HepG2 (cell line): ENCODE results near the gene PSMB10. TPM values are rescaled to one million over a fixed set of nuclear protein-coding genes. Genes with fewer than 3 reads are reported as not detected.

Experiments used
- CHD2 ChIP-seq: IDR thresholded peaks from 2 replicates; pipeline ENCODE4 v1.6.1; 2011; ENCODE audit warnings: low read depth, low read length, improper control_type of control experiment
- IKZF4 ChIP-seq: sonication (generic); formaldehyde crosslinking; IDR thresholded peaks from 2 replicates; pipeline ENCODE4 v1.5.1; 2020; ENCODE audit warnings: borderline replicate concordance, mild to moderate bottlenecking, low read depth, missing genetic modification reagents; ENCODE audit errors: not compliant biosample characterization
- MBNL3 ChIP-seq: fragments of 250-450 bp; sonication (Bioruptor Pico); conservative IDR thresholded peaks from 2 replicates; pipeline ENCODE4 v1.8.0; 2022; ENCODE audit warnings: mild to moderate bottlenecking, inconsistent platforms
- MXD3 ChIP-seq: IDR thresholded peaks from 2 replicates; pipeline ENCODE4 v1.6.1; 2016; ENCODE audit warnings: mild to moderate bottlenecking, missing biosample characterization, missing genetic modification reagents
- PHF20 ChIP-seq: sonication (generic); formaldehyde crosslinking; IDR thresholded peaks from 2 replicates; pipeline ENCODE4 v1.5.0; 2020; ENCODE audit warnings: mild to moderate bottlenecking, missing genetic modification reagents
- PPARG ChIP-seq: conservative IDR thresholded peaks from 2 replicates; pipeline ENCODE4 v1.6.1; 2016; ENCODE audit warnings: missing biosample characterization, missing genetic modification reagents
- SALL2 ChIP-seq: sonication (generic); formaldehyde crosslinking; IDR thresholded peaks from 2 replicates; pipeline ENCODE4 v1.8.1; 2023; ENCODE audit warnings: mild to moderate bottlenecking, missing genetic modification reagents, inconsistent platforms
- SMARCE1 ChIP-seq: fragments of 450-650 bp; IDR thresholded peaks from 2 replicates; pipeline ENCODE4 v1.6.1; 2017; ENCODE audit warnings: borderline replicate concordance
- ZBTB21 ChIP-seq: sonication (generic); formaldehyde crosslinking; IDR thresholded peaks from 2 replicates; pipeline ENCODE4 v1.4.0; 2020; ENCODE audit warnings: missing genetic modification reagents
- ZEB1 ChIP-seq: IDR thresholded peaks from 2 replicates; pipeline ENCODE4 v1.6.1; 2012; ENCODE audit warnings: mild to moderate bottlenecking, low read depth, inconsistent platforms; ENCODE audit not compliant: insufficient replicate concordance
- ZFP1 ChIP-seq: IDR thresholded peaks from 2 replicates; pipeline ENCODE4 v1.6.1; 2016
- ZNF33B ChIP-seq: sonication (generic); formaldehyde crosslinking; IDR thresholded peaks from 2 replicates; pipeline ENCODE4 v1.5.1; 2020; ENCODE audit warnings: mild to moderate bottlenecking, missing genetic modification reagents
- ZNF431 ChIP-seq: sonication (generic); formaldehyde crosslinking; IDR thresholded peaks from 2 replicates; pipeline ENCODE4 v1.9.0; 2022; ENCODE audit warnings: missing genetic modification reagents, low read depth, mild to moderate bottlenecking, borderline replicate concordance
- ZNF598 ChIP-seq: sonication (generic); formaldehyde crosslinking; IDR thresholded peaks from 2 replicates; pipeline ENCODE4 v1.5.1; 2020; ENCODE audit warnings: mild to moderate bottlenecking, missing genetic modification reagents, borderline replicate concordance
- ZNF83 ChIP-seq: sonication (generic); formaldehyde crosslinking; IDR thresholded peaks from 2 replicates; pipeline ENCODE4 v1.4.0; 2020; ENCODE audit warnings: missing genetic modification reagents, mild to moderate bottlenecking, borderline replicate concordance
- polyA plus RNA-seq, 8 experiments: library from polyadenylated mRNA; depleted of rRNA in 3 of 8; stranded (reverse) in 7 of 8; unstranded in 1 of 8; fragments of >200 nt; fragmentation: Illumina TruSeq in 4 of 8; extraction: Trizol in 4 of 8; gene quantifications; 2 replicates each; pipeline versions ENCODE4 v1.2.1 to v1.2.3, GENCODE V29; 2011 to 2016; ENCODE audit warnings: low read depth in 4 of 8, missing spikeins in 1 of 8, mixed read lengths in 1 of 8; ENCODE audit not compliant: insufficient read depth in 1 of 8
- total RNA-seq, 5 experiments: library from RNA; depleted of rRNA; stranded (reverse); fragments of >200 nt; fragmentation: Illumina TruSeq; extraction: Trizol; gene quantifications; 2 replicates each; pipeline ENCODE4 v1.2.3, GENCODE V29; 2016; ENCODE audit warnings: low read depth in 1 of 5
- TF ChIP-seq, protein P1 (sequence below): sonication (generic); formaldehyde crosslinking; IDR thresholded peaks from 2 replicates; pipeline ENCODE4 v1.4.0; 2020; ENCODE audit warnings: missing genetic modification reagents, borderline replicate concordance
- TF ChIP-seq, protein P2 (sequence below): sonication (generic); formaldehyde crosslinking; IDR thresholded peaks from 2 replicates; pipeline ENCODE4 v1.4.0; 2020; ENCODE audit warnings: missing genetic modification reagents, borderline replicate concordance
- TF ChIP-seq, protein P3 (sequence below): sonication (generic); formaldehyde crosslinking; IDR thresholded peaks from 2 replicates; pipeline ENCODE4 v1.8.0; 2022; ENCODE audit warnings: mild to moderate bottlenecking, missing genetic modification reagents, moderate library complexity
- TF ChIP-seq, protein P4 (sequence below): sonication (generic); formaldehyde crosslinking; conservative IDR thresholded peaks from 2 replicates; pipeline ENCODE4 v1.8.1; 2023; ENCODE audit warnings: missing genetic modification reagents
- TF ChIP-seq, protein P5 (sequence below): sonication (generic); formaldehyde crosslinking; IDR thresholded peaks from 2 replicates; pipeline ENCODE4 v1.4.0; 2020; ENCODE audit warnings: missing genetic modification reagents

PSMB10 gene
- total and polyA plus RNA-seq, 2 of the 13 experiments (the other 11 are each of a cell fraction or from before 2014, with no cell fraction given) = 12.7 to 65.9 TPM

GRCh38 chr16:67928561-67929364 is 7.9 kb downstream of the PSMB10 start (continued):
- TF ChIP-seq ZNF83 (no peak), ZEB1 (no peak), SMARCE1 (no peak), ZNF431 (no peak), PHF20 (CRISPR knock-in tag) (no peak), CHD2 (no peak), ZFP1 (no peak), IKZF4 (CRISPR knock-in tag) (no peak), ZBTB21 (no peak), MXD3 (CRISPR knock-in tag) (no peak), ZNF598 (no peak), PPARG (CRISPR knock-in tag) (no peak), MBNL3 (CRISPR knock-in tag) (no peak), ZNF33B (CRISPR knock-in tag) (no peak), SALL2 (CRISPR knock-in tag) (no peak)
- TF ChIP-seq, protein P1, sequence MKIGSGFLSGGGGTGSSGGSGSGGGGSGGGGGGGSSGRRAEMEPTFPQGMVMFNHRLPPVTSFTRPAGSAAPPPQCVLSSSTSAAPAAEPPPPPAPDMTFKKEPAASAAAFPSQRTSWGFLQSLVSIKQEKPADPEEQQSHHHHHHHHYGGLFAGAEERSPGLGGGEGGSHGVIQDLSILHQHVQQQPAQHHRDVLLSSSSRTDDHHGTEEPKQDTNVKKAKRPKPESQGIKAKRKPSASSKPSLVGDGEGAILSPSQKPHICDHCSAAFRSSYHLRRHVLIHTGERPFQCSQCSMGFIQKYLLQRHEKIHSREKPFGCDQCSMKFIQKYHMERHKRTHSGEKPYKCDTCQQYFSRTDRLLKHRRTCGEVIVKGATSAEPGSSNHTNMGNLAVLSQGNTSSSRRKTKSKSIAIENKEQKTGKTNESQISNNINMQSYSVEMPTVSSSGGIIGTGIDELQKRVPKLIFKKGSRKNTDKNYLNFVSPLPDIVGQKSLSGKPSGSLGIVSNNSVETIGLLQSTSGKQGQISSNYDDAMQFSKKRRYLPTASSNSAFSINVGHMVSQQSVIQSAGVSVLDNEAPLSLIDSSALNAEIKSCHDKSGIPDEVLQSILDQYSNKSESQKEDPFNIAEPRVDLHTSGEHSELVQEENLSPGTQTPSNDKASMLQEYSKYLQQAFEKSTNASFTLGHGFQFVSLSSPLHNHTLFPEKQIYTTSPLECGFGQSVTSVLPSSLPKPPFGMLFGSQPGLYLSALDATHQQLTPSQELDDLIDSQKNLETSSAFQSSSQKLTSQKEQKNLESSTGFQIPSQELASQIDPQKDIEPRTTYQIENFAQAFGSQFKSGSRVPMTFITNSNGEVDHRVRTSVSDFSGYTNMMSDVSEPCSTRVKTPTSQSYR (CRISPR knock-in tag) = no peak
- TF ChIP-seq, protein P2, sequence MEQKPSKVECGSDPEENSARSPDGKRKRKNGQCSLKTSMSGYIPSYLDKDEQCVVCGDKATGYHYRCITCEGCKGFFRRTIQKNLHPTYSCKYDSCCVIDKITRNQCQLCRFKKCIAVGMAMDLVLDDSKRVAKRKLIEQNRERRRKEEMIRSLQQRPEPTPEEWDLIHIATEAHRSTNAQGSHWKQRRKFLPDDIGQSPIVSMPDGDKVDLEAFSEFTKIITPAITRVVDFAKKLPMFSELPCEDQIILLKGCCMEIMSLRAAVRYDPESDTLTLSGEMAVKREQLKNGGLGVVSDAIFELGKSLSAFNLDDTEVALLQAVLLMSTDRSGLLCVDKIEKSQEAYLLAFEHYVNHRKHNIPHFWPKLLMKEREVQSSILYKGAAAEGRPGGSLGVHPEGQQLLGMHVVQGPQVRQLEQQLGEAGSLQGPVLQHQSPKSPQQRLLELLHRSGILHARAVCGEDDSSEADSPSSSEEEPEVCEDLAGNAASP (CRISPR knock-in tag) = peak; percentile 19; the same call in 1 of the 2 replicates
- TF ChIP-seq, protein P3, sequence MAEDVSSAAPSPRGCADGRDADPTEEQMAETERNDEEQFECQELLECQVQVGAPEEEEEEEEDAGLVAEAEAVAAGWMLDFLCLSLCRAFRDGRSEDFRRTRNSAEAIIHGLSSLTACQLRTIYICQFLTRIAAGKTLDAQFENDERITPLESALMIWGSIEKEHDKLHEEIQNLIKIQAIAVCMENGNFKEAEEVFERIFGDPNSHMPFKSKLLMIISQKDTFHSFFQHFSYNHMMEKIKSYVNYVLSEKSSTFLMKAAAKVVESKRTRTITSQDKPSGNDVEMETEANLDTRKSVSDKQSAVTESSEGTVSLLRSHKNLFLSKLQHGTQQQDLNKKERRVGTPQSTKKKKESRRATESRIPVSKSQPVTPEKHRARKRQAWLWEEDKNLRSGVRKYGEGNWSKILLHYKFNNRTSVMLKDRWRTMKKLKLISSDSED = no peak
- TF ChIP-seq, protein P4, sequence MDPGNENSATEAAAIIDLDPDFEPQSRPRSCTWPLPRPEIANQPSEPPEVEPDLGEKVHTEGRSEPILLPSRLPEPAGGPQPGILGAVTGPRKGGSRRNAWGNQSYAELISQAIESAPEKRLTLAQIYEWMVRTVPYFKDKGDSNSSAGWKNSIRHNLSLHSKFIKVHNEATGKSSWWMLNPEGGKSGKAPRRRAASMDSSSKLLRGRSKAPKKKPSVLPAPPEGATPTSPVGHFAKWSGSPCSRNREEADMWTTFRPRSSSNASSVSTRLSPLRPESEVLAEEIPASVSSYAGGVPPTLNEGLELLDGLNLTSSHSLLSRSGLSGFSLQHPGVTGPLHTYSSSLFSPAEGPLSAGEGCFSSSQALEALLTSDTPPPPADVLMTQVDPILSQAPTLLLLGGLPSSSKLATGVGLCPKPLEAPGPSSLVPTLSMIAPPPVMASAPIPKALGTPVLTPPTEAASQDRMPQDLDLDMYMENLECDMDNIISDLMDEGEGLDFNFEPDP (CRISPR knock-in tag) = no peak
- TF ChIP-seq, protein P5, sequence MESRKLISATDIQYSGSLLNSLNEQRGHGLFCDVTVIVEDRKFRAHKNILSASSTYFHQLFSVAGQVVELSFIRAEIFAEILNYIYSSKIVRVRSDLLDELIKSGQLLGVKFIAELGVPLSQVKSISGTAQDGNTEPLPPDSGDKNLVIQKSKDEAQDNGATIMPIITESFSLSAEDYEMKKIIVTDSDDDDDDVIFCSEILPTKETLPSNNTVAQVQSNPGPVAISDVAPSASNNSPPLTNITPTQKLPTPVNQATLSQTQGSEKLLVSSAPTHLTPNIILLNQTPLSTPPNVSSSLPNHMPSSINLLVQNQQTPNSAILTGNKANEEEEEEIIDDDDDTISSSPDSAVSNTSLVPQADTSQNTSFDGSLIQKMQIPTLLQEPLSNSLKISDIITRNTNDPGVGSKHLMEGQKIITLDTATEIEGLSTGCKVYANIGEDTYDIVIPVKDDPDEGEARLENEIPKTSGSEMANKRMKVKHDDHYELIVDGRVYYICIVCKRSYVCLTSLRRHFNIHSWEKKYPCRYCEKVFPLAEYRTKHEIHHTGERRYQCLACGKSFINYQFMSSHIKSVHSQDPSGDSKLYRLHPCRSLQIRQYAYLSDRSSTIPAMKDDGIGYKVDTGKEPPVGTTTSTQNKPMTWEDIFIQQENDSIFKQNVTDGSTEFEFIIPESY (CRISPR knock-in tag) = no peak
